Esophagus squamous epithelium (tissue), 4 donors: Measurements from ENCODE around the gene BEST2.

Experiments used
- POLR2A ChIP-seq, 4 donors: fragments of 450-650 bp; IDR thresholded peaks; one replicate each; pipeline ENCODE4 v1.6.1; 2017; ENCODE audit warnings: antibody characterized with exemption in 4 of 4, mild to moderate bottlenecking in 4 of 4, moderate library complexity in 3 of 4
- TF ChIP-seq, protein P1 (sequence below), 6 experiments: fragments of 450-650 bp in 4 of 6; fragments of 200-600 bp in 2 of 6; sonication (generic) in 2 of 6; IDR thresholded peaks; one replicate each; pipeline ENCODE4 v1.5.1; 2016 to 2019; ENCODE audit warnings: antibody characterized with exemption in 6 of 6, mild to moderate bottlenecking in 4 of 6, moderate library complexity in 4 of 6

DNA sequence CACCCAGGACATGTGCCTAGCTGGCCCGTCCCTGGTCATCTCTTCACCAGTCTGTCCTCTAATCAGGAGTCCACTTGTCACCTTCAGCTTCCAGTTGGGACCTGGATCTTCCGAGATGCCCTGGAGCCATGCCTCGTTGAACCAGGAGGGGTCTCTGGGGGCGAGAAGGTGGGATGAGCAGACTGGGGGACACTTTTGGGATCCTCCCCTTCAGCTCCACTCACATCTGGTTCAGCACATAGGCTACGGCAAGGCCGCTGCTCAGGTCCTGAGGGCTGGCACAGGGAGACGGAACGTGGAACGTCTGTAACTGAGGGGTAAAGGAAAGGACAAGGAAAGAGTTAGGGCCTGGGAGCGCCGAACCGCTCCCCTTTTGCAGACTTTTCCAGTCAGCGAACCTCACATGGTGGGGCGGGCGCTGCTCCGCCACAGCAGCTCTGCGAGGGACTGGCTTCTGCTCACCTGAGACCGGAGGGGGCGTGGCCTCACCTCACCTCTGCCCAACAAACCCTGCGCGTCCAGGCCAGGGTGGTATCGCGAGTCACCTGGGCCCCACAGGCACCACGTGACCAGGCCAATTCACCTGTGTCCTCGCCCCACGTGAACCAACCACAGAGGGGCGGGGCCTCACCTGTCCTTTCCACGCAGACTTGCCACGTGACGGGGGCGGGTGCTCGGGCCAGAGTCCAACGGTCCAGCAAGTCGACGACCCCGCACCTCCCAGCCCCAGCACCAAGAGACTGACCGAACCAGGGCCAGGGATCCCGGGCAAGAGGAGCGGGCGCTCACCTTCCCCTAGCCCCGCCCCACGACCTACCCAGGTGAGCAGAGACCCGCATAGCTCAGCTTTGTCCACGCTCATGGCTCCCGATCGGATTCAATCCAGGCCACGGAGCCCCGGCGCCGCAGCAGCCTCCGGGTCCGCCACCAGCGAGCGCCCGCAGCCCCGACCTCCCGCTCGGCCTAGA is 23.3 kb downstream of the BEST2 start, which contains the start of gene HOOK2:
- TF ChIP-seq, protein P1, sequence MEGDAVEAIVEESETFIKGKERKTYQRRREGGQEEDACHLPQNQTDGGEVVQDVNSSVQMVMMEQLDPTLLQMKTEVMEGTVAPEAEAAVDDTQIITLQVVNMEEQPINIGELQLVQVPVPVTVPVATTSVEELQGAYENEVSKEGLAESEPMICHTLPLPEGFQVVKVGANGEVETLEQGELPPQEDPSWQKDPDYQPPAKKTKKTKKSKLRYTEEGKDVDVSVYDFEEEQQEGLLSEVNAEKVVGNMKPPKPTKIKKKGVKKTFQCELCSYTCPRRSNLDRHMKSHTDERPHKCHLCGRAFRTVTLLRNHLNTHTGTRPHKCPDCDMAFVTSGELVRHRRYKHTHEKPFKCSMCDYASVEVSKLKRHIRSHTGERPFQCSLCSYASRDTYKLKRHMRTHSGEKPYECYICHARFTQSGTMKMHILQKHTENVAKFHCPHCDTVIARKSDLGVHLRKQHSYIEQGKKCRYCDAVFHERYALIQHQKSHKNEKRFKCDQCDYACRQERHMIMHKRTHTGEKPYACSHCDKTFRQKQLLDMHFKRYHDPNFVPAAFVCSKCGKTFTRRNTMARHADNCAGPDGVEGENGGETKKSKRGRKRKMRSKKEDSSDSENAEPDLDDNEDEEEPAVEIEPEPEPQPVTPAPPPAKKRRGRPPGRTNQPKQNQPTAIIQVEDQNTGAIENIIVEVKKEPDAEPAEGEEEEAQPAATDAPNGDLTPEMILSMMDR (IDR thresholded peaks at IDR 0.05), result peak in 1 of 6 experiments; percentile 25
- peak in 3 of 4 donors; percentile 27 to 47 (median 36) for TF ChIP-seq POLR2A (IDR thresholded peaks at IDR 0.05)
